HG03280 (cell line): ENCODE results near the gene CDT1.

ENCODE experiments used
- ATAC-seq: cut with Tn5 transposase; IDR thresholded peaks from one replicate; pipeline ENCODE4 v1.9.1; 2021; ENCODE audit warnings: mild to moderate bottlenecking, moderate library complexity; ENCODE audit not compliant: unreplicated experiment

The CDT1 gene

DNA sequence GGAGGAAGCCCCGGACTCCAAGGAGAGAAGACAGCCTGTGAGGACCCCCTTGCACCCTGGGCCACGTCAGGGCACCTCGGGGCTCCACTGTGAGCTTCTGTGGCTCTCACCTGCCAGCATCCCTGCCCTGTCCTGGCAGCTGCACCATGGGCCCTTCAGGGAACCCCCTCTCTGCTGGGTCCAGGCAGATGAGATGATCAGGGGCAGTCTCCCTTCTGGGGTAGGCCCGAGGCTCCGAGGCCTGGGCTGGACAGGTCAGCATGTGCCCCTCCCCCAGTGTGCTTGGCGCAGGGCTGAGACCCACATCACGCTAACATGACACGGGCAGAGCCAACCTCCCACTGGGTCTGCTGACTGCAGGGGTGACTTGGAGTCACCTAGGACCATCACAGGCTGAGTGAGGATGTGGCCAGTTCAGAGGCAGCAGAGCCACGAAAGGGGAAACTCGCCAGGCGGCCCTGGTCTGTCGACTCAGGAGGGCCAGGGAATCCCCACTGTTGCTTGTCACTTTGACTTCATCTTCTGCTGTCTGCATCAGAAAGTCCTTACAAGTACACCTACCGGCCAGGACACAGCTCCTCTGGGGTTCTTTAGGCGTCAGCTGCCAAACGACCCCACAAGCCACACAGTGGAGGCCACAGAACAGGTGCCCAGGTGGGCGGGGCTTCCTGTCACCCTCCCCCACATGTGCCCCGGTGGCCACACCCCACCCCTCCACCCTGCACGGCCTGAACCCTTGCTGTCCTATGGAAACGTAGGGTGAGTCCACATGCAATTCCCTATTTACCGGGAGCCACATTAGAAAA, 50.9 kb downstream of the CDT1 start:
- no peak for ATAC-seq

DNA sequence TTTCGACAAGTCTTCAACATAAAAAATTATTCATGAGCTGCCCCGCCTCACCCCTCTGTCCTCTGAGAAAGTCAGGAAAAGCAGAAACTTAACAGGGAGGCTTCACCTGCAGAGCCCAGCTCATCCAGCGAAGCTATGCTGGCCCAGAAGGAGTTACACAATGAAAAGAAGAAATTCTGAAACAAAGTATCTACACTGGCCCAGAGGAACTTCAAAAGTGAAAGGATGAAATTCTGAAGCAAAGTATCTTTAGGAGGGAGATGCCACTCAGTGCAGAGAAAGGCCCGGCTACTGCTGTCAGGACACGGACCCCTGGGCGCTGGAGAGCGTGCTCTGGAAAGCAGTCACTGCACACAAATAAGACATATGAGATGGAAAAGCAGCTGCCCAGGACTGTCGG, 51.6 kb downstream of the CDT1 start:
- ATAC-seq, result no peak

DNA sequence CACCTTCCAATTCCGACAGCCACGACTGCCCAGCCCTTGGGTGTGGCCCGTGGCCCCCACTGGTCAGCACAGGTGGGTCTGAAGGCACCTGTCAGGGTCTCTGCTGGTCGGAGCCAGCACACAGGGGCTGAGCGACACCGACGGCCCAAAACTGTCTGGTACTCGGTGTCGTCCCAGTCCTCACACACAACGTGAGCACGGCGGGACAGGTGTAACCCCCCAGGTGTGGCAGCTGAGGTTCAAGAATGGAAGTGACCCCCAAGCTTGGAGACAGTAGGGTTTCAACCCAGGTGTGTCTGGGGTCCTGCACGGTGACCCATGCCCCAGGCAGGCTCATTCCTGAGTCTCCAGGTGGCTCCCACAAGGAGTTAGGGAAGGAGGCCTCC, 52.1 kb downstream of the CDT1 start:
- no peak for ATAC-seq

DNA sequence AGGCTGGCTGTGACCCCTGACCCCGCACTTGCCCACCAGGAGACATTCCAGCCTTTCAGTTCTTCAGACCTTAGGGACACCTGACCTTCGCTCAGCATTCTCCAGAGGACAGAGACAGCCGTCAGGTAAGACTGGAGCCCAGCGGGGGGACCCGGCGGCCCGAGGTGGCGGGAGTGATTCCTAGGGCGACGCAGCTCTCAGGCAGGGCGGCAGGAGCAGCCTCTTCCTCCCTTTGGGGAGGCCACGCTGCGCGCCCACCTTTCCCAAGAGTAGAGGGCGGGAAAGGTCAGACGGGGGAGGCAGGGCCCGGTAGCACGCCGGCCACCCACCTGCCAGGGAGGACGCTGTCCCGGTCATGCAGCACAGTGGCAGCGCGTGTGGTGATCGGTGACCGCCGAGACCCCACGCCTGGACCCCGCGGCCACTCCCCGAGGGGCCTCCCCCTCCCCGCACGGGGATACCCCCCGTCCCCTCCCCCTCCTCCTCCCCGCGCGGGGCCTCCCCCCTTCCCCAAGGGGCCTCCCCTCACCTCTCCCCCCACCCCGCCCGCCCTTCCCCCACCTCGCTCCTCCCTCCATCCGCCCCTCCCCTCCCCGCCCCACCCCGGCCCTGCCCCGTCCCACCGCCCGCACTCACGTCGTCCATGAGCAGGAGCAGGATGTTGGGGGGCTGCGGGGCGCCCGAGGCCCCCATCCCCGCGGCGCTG, 52.7 kb downstream of the CDT1 start:
- ATAC-seq, result no peak

DNA sequence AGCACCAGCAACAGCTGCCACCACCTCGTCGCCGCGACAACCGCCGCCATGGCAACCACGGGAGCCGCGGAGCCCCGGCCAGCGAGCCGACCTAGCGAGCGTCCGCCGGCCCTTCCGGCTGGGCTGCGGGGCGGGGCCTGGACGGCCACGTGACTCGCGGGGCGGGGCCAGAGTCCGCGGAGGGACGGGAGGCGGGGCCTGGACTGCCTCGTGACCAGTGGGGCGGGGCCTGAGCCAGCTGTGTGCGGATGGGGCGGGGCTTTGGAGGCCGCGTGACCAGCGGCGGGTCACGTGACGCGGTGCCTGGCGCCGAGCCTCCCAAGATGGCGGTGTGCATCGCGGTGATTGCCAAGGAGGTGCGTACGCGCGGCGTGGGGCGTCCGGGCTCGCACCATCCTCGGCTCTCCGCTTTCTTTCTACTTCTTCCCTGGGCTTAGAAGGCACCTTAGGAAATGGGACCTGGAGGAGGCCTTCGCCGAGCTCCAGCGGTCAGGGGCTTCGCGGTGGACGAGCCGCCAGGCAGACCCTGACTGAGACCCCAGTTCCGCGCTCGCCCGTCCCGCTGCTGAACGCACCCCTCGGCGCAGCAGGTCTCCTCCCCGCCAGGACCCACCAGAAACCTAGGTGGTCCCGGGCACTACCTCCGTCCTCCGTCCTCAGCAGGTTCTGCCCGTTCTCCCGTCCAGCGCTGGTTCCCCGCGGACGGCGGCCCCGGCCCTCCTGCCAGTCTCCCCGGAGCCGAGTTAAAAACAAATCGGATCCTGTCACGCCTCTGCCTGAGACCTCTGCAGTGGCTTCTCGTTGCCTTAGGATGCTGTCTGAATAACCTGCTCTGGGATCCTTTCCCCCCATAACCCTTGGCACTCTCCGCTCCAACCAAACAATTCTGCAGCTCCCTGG, 53.5 kb downstream of the CDT1 start, which contains the start of the genes GALNS and TRAPPC2L:
GALNS (minus strand) TSS at position 120 of the 900 bp plus-strand sequence; CDS start at position 50, 70 bp downstream.
TRAPPC2L (plus strand) TSS at position 300 of the 900 bp plus-strand sequence; CDS start at position 324, 24 bp downstream.
- ATAC-seq, result peak; percentile 88

DNA sequence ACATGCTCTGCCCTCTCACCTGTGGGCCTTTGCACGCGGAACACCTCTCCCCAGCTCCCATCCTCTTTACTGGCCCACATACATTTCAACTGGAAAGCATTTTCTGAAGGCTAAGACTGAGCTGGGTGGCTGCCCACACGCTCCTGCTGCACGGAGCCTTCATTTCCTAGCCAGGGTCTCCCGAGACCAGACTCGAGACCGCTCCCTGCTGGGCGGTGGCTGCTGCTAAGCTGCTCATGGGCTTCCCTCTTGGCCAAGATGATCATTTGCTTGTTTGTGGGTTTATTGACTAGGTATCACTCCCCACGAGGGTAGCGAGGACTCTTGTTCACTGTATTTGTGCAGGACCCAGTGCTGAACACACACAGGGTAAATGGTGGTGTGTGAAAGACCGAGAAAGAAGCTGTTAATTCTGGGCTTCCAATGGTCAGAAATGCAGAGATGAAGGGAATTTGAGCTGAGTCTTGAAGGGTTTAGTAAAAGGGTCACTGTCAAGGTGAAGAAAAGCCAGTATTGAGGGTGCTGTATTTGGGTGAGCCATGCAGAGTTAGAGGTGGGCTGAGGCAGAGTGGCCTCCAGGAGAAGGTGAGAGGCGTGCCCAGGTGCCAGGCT, 54.2 kb downstream of the CDT1 start:
- ATAC-seq, result no peak
